ENCODE results near the gene VEGFC.

The VEGFC gene

GRCh38 chr4:176729489-176729888 lies 63.2 kb downstream of the VEGFC start:
- no peak overlapping the region for H3K4me3 ChIP-seq (ENCODE audit: low read length)
- DNase-seq (ENCODE audit: low read depth, low spot score): no peak

DNA sequence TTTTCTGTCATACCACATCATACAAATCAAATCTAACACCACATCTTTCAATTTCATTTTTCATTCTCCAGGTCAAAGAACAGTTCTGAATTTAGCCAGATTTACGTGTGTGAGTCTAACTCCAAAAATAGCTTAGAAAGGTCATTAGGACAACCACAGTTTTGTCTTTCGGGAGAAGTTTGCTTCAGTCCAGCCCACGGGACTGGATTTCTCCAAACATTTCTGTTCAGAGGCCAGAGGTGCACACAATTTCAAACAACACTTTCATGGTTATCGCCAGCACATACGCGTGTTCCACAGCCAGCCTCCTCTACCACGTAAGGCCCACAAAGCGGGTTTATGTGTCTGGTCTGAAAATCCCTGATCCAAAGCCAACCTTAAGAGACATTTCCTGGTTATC lies 65.9 kb downstream of the VEGFC start:
- DNase-seq (ENCODE audit: low read depth, low spot score): no peak
- no peak overlapping the region for H3K4me3 ChIP-seq (ENCODE audit: low read length)

DNA sequence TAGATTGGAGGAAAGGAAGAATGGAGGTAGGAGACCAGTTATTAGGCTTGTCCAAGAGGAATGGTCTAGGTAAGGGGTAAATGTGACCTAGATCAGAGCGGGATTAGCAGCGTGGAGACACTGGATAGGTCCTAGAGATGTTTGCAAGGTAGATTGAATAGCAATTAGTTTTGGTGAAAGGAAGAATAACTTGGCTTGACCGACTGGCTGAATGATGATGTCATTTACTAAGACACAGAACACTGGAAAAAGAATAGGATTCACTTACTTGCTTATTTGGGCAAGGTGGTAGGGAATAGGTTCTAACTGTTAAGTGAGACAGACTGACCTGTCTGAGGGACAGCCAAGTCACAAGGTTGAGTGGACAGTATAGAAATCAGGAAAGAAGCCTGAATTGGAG lies 71.3 kb downstream of the VEGFC start:
- H3K4me3 ChIP-seq (ENCODE audit: low read length): no peak overlapping the region
- DNase-seq (ENCODE audit: low read depth, low spot score): no peak

DNA sequence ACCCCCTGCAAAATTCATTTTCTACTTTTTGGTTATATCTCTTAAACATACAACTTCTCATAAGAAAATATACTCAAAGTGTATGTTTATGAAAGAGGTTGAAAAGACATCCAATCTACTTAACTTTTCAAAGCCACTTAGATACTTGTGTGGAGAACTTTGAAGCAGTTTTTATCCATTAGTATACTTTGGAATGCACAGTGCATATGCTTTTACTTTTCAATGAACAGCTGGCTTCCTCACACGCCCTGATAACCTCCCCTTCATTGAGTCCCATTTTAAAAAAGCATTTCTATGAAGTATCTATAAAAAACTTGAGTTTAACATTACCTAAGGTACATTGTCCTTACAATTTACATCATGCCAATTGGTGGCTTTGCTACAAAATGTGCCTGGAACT lies 73.8 kb downstream of the VEGFC start:
- DNase-seq (ENCODE audit: low read depth, low spot score): no peak
- H3K4me3 ChIP-seq (ENCODE audit: low read length): no peak overlapping the region

DNA sequence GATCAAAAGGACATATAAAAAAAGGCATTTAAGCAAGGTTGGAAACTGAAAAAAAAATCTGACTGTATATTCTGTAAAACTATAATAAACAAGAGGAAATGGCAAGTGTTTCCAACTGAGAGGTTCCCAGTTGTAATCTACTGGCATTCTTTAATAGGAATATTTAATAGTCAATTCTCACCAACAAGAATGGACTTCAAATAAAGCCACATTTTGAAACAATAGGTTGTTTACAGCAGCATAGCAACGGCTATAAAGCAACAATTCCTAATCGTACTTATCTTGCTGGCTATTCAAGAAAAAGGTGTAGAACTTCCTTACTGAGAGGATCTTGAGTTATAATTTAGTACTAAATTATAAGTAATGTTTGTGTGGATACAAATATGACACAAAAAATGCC lies 75.5 kb downstream of the VEGFC start:
- H3K4me3 ChIP-seq (ENCODE audit: low read length): no peak overlapping the region
- no peak for DNase-seq (ENCODE audit: low read depth, low spot score)

- H3K4me3 ChIP-seq (ENCODE audit: low read length): no peak overlapping the region
- DNase-seq (ENCODE audit: low read depth, low spot score): no peak
These were observed 83.3 kb downstream of the VEGFC start for GRCh38 chr4:176709417-176709816.

GRCh38 chr4:176708771-176709311 lies 83.9 kb downstream of the VEGFC start:
- DNase-seq (ENCODE audit: low read depth, low spot score): no peak

DNA sequence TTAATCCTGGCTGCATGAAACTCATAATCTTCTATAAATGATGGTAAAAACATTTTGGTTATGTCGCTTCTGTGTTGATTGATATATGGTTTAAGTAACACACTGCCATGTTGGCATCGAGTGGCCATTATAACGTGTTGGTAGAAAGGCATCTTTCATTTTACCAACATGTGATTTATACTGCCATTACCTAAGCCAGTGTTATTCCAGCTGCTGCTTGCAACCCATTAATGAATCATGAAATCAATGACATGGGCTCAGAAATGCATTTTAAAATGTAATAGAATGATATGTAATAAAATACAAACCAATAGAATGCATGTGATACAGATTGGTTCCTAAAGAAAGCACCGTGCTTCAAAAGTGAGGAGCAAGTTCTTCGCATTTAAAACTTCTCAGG lies 102.0 kb downstream of the VEGFC start:
- H3K4me3 ChIP-seq (ENCODE audit: low read length): no peak overlapping the region
- no peak for DNase-seq (ENCODE audit: low read depth, low spot score)

More at GRCh38 chr4:176708771-176709311, 83.9 kb downstream of the VEGFC start:
- H3K4me3 ChIP-seq (ENCODE audit: low read length): no peak overlapping the region

DNA sequence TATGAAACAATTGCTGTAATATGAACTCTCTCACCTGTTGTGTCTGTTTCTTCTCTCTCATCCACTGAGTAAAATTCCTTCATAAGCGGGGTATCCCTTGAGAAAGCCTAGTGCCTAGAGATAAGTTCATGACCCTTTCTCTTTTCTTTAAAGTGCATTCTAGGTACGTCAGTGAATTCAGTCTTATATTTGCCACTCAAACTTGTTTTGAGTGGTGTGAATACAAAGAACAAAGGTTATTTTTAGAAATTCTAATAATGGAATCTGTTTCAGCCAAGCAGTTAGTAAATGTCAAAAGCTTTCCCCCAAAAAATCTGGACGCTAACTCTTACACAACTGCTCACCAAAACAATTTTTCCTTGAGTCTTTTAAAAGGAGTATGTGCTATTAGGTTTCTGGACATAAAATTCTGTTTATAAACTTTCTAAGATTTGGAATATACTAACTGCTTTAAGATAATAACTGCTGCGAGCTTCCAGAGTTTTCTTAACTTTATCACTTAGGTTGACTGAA lies 112.0 kb downstream of the VEGFC start:
- H3K4me3 ChIP-seq (ENCODE audit: low read length): no peak overlapping the region
- no peak for DNase-seq (ENCODE audit: low read depth, low spot score)

DNA sequence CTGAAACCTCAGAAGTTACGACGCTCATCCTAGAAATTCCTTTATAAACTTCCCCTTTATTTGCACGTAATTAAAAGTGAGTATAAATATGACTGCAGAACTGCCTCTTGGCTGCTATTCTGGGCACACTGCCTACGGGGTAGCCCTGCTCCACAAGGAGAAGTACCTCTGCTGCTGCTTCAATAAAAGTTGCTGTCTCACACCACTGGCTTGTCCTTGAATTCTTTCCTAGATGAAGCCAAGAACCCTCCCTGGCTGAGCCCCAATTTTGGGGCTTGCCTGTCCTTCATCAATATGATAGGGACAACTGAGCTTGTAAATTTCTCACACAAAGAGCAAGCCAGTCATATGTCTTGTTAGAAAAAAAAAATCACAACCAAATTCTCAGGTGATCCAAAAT lies 115.8 kb downstream of the VEGFC start:
- no peak for DNase-seq (ENCODE audit: low read depth, low spot score)
- no peak overlapping the region for H3K4me3 ChIP-seq (ENCODE audit: low read length)

DNA sequence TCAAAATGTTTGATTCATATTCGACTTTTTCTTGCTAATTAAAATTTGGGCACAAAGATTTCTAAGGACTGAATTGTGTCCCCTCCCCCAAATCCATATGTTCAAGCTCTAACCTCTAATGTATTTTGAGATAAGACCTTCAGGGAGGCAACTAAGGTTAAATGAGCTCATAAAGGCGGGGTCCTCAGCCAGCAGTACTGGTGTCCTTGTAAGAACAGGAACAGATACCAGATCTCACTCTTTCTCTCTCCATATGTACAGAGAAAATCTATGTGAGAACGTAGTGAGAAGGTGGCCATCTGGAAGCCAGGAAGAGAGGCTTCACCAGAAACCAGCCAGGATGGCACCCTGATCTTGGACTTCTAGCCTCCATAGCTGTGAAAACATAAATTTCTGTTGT lies 116.9 kb downstream of the VEGFC start:
- H3K4me3 ChIP-seq (ENCODE audit: low read length): no peak overlapping the region
- DNase-seq (ENCODE audit: low read depth, low spot score): no peak

GRCh38 chr4:176671532-176671931 lies 121.2 kb downstream of the VEGFC start:
- no peak for DNase-seq (ENCODE audit: low read depth, low spot score)
- no peak overlapping the region for H3K4me3 ChIP-seq (ENCODE audit: low read length)

GRCh38 chr4:176668324-176668723 lies 124.4 kb downstream of the VEGFC start:
- DNase-seq (ENCODE audit: low read depth, low spot score): no peak
- H3K4me3 ChIP-seq (ENCODE audit: low read length): no peak overlapping the region

- H3K4me3 ChIP-seq (ENCODE audit: low read length): no peak overlapping the region
- DNase-seq (ENCODE audit: low read depth, low spot score): no peak
These were observed 127.8 kb downstream of the VEGFC start for GRCh38 chr4:176664964-176665363.

GRCh38 chr4:176660561-176660960 lies 132.2 kb downstream of the VEGFC start:
- no peak overlapping the region for H3K4me3 ChIP-seq (ENCODE audit: low read length)
- DNase-seq (ENCODE audit: low read depth, low spot score): no peak

GRCh38 chr4:176656108-176656507 lies 136.6 kb downstream of the VEGFC start:
- H3K4me3 ChIP-seq (ENCODE audit: low read length): no peak overlapping the region
- no peak for DNase-seq (ENCODE audit: low read depth, low spot score)

GRCh38 chr4:176654565-176655216 lies 138.0 kb downstream of the VEGFC start:
- DNase-seq (ENCODE audit: low read depth, low spot score): no peak
- H3K4me3 ChIP-seq (ENCODE audit: low read length): no peak overlapping the region

DNA sequence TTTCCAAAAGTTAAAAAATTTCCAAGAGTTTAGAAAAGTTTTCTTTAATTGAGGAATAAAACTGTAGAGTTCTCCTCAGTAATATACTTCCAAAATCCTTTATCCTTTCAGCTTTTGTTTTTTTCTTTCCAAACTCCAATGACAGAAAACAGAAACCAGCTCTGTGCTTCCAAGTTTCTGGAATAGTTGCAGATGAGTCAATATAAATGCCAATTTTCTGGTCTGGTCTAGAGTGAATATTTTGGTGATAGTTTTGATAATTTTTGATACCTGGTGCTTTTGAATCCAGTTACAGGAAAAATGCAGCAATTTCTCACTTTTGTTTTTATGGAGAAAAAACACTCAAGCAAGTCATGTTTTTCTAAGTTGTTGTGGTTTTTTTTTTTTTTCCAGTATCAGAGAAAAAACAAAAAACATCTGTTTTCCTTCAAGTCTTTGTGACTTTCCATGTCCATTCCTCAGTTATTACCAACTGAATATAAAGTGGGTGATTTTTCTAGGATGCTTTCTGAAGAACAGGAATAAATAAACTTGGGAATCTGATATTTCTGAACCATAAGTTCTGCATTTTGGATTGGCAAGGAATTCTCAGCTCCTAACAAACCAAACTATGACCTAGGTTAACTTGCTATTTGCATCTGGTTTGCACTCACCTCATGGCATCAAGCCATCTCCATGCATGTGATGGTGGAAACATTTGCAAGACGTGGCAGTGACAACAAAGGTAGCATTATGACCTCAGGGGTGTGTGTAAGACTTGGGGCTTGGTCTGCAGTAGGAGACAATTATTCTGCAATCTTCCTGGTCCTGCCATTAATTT lies 139.1 kb downstream of the VEGFC start:
- no peak overlapping the region for H3K4me3 ChIP-seq (ENCODE audit: low read length)
- DNase-seq (ENCODE audit: low read depth, low spot score): no peak

GRCh38 chr4:176646311-176646710 lies 146.4 kb downstream of the VEGFC start:
- no peak overlapping the region for H3K4me3 ChIP-seq (ENCODE audit: low read length)
- no peak for DNase-seq (ENCODE audit: low read depth, low spot score)

DNA sequence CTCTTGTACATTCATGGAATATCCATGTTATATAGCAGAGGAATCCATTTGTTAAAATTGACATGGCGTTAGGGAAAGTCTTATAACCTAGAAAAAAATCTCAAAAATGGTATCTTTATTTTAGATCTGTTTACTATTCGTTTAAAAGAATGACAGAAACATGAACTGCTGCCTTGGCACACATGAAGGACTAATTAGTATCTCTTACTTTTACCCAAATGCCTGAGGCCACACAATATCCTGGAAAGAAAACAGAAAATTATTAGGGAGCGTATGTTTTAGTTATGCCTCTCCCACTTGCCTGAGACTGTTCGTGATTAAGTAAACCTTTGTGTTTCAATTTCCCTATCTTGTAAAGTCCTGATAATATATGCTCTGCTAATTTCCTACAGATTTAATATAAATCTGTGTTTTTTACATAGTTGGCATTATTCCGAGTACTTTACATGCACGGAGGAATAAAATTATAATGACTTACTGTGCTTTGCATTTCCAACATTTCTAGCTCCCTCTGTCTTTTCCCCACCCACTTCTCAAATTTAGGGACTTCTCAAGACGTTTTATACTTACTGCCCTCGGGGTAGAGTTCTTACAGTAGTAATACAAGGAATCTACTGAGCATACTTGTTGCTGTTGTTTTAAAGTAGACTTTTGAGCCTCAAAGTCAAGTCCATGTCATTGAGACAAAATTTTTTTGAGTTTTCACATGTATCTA lies 147.3 kb downstream of the VEGFC start:
- no peak overlapping the region for H3K4me3 ChIP-seq (ENCODE audit: low read length)
- DNase-seq (ENCODE audit: low read depth, low spot score): no peak

Data from Jurkat, Clone E6-1 (cell line).